Fibroblast of pulmonary artery (primary cell): Measurements from ENCODE around the gene TAS2R1.

Experiments
- DNase-seq: peaks from one replicate; pipeline ENCODE4 v3.0.0-alpha.2; 2010; ENCODE audit warnings: low read depth
- H3K4me3 ChIP-seq: replicated peaks from 2 replicates; pipeline ENCODE4 v1.5.1; 2011; ENCODE audit warnings: low read depth, mild to moderate bottlenecking, control low read depth, low read length, moderate library complexity
- TF ChIP-seq, protein P1 (sequence below): IDR thresholded peaks from 2 replicates; pipeline ENCODE4 v1.5.1; 2011; ENCODE audit warnings: mild to moderate bottlenecking, control low read depth, low read length, inconsistent platforms; ENCODE audit errors: missing control alignments

TAS2R1 gene

GRCh38 chr5:9589049-9589835 is 40.9 kb downstream of the TAS2R1 start:
- no peak overlapping the region for H3K4me3 ChIP-seq
- DNase-seq: no peak
- TF ChIP-seq, protein P1, sequence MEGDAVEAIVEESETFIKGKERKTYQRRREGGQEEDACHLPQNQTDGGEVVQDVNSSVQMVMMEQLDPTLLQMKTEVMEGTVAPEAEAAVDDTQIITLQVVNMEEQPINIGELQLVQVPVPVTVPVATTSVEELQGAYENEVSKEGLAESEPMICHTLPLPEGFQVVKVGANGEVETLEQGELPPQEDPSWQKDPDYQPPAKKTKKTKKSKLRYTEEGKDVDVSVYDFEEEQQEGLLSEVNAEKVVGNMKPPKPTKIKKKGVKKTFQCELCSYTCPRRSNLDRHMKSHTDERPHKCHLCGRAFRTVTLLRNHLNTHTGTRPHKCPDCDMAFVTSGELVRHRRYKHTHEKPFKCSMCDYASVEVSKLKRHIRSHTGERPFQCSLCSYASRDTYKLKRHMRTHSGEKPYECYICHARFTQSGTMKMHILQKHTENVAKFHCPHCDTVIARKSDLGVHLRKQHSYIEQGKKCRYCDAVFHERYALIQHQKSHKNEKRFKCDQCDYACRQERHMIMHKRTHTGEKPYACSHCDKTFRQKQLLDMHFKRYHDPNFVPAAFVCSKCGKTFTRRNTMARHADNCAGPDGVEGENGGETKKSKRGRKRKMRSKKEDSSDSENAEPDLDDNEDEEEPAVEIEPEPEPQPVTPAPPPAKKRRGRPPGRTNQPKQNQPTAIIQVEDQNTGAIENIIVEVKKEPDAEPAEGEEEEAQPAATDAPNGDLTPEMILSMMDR: no peak

- H3K4me3 ChIP-seq: no peak overlapping the region
- TF ChIP-seq, protein P1: no peak
- DNase-seq: no peak
These were observed 41.9 kb downstream of the TAS2R1 start for GRCh38 chr5:9588254-9588653.

DNA sequence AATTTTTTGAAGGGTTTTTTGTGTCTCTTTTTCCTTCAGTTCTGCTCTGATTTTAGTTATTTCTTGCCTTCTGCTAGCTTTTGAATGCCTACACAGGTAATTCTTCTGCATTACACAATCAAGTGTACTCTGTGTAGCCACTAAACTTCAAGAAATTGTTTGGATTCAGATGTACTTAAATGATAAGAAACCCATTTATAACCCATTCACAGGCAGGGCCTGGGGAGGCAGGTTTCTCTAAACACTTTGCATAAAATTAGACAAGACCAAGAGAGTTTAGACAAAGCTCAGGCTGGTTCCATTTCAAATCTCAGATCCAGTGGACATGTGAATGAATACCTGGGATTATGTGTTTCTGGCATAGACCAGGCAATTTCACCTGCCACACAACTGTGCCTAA is 43.0 kb downstream of the TAS2R1 start:
- TF ChIP-seq, protein P1: no peak
- DNase-seq: no peak

DNA sequence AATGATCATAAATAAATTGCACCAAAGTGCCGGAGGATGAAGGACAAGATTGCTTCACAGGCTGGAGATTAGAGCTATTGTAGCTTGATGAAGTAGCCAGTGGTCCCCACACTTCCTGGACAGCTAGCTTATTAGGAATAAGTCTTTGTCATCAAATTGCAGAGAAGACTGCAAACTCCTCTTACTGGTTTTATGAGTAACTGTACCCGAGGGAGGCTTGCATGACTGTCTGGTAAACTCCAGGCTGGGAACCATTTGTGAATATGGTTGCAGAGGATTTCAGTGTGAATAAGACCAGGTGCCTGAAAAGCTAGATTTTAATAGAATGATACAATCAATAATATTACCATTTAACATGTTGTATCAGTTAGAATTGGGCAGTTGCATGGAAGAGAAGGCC is 47.7 kb downstream of the TAS2R1 start:
- TF ChIP-seq, protein P1: no peak
- no peak overlapping the region for H3K4me3 ChIP-seq
- no peak for DNase-seq

More for the DNA sequence above, 43.0 kb downstream of the TAS2R1 start:
- no peak overlapping the region for H3K4me3 ChIP-seq
